ENCODE data around the gene TMEM225.

- TF ChIP-seq CTCF (IDR thresholded peaks at IDR 0.05; ENCODE audit: extremely low read depth in 1 of 2, insufficient read depth in 1 of 2, low read depth in 1 of 2, low read length in 2 of 2) (no peak), POLR2AphosphoS5 (IDR thresholded peaks at IDR 0.05; ENCODE audit: insufficient read depth, low read depth, low read length) (no peak), FOS (IDR thresholded peaks at IDR 0.05; ENCODE audit: borderline replicate concordance, insufficient read depth, low read length) (no peak), EZH2 (IDR thresholded peaks at IDR 0.05; ENCODE audit: borderline replicate concordance, low read depth, low read length, severe bottlenecking) (no peak), GATA2 (IDR thresholded peaks at IDR 0.05; ENCODE audit: insufficient read depth, insufficient read length, low read depth, low read length) (no peak), MYC (IDR thresholded peaks at IDR 0.05; ENCODE audit: low read depth, low read length) (no peak), POLR2A (IDR thresholded peaks at IDR 0.05; ENCODE audit: low read depth, low read length) (no peak)
These were observed 46.3 kb downstream of the TMEM225 start for GRCh38 chr11:123839131-123839530.

Data from endothelial cell of umbilical vein (primary cell).